HL-60 (cell line): ENCODE measurements around the gene PPM1E.

Source experiments
- DNase-seq, 2 experiments: peaks; one replicate each; pipeline ENCODE4 v3.0.0-alpha.2; 2010 to 2020; ENCODE audit warnings: low read depth in 1 of 2, low spot score in 1 of 2
- H3K27ac ChIP-seq: fragments of 250-450 bp; sonication (Bioruptor Pico); replicated peaks from 2 replicates; pipeline ENCODE4 v1.5.1; 2020; ENCODE audit warnings: mild to moderate bottlenecking, moderate library complexity
- H3K27me3 ChIP-seq: fragments of 250-450 bp; sonication (Bioruptor Pico); 2 replicates; pipeline ENCODE4 v1.5.1; 2021; ENCODE audit warnings: mild to moderate bottlenecking, moderate library complexity; ENCODE audit not compliant: insufficient read depth, poor library complexity, severe bottlenecking
- H3K4me3 ChIP-seq: replicated peaks from 2 replicates; pipeline ENCODE4 v1.5.1; 2011; ENCODE audit warnings: mild to moderate bottlenecking, control low read depth, low read length; ENCODE audit not compliant: insufficient read depth
- GABPA ChIP-seq: IDR thresholded peaks from 2 replicates; pipeline ENCODE4 v1.6.1; 2012; ENCODE audit warnings: low read depth
- POLR2AphosphoS5 ChIP-seq: IDR thresholded peaks from 2 replicates; pipeline ENCODE4 v1.6.1; 2012; ENCODE audit warnings: low read depth
- SPI1 ChIP-seq: IDR thresholded peaks from 2 replicates; pipeline ENCODE4 v1.6.1; 2012; ENCODE audit warnings: low read depth, mild to moderate bottlenecking, borderline replicate concordance
- TF ChIP-seq, protein P1 (sequence below): IDR thresholded peaks from one replicate; pipeline ENCODE4 v1.5.1; 2011; ENCODE audit warnings: low read length, control low read depth, inconsistent platforms; ENCODE audit not compliant: insufficient read depth
- TF ChIP-seq, protein P2 (sequence below): IDR thresholded peaks from 2 replicates; pipeline ENCODE4 v1.6.1; 2012; ENCODE audit warnings: low read depth; ENCODE audit not compliant: insufficient replicate concordance

The PPM1E gene

DNA sequence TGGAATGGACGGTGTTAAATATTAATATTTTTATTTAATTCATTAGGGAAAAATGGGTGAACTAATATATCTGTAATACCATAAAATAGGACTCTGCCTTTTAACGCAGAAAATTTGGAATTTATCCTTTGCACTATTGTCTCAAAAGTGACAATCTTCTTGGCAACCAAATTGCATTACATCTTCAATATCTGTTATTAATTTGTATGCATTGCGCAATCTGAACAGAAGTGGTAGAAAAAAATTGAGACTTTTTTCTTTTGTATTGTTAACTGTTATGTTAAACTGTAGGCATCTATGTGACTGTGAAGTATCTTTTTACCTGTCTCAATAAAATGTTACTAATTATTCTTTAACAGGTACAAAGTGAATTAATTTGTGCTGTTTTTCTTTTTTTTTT lies 55.6 kb downstream of the PPM1E start:
- TF ChIP-seq, protein P1, sequence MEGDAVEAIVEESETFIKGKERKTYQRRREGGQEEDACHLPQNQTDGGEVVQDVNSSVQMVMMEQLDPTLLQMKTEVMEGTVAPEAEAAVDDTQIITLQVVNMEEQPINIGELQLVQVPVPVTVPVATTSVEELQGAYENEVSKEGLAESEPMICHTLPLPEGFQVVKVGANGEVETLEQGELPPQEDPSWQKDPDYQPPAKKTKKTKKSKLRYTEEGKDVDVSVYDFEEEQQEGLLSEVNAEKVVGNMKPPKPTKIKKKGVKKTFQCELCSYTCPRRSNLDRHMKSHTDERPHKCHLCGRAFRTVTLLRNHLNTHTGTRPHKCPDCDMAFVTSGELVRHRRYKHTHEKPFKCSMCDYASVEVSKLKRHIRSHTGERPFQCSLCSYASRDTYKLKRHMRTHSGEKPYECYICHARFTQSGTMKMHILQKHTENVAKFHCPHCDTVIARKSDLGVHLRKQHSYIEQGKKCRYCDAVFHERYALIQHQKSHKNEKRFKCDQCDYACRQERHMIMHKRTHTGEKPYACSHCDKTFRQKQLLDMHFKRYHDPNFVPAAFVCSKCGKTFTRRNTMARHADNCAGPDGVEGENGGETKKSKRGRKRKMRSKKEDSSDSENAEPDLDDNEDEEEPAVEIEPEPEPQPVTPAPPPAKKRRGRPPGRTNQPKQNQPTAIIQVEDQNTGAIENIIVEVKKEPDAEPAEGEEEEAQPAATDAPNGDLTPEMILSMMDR = no peak
- TF ChIP-seq GABPA (no peak), SPI1 (no peak), POLR2AphosphoS5 (no peak)
- TF ChIP-seq, protein P2, sequence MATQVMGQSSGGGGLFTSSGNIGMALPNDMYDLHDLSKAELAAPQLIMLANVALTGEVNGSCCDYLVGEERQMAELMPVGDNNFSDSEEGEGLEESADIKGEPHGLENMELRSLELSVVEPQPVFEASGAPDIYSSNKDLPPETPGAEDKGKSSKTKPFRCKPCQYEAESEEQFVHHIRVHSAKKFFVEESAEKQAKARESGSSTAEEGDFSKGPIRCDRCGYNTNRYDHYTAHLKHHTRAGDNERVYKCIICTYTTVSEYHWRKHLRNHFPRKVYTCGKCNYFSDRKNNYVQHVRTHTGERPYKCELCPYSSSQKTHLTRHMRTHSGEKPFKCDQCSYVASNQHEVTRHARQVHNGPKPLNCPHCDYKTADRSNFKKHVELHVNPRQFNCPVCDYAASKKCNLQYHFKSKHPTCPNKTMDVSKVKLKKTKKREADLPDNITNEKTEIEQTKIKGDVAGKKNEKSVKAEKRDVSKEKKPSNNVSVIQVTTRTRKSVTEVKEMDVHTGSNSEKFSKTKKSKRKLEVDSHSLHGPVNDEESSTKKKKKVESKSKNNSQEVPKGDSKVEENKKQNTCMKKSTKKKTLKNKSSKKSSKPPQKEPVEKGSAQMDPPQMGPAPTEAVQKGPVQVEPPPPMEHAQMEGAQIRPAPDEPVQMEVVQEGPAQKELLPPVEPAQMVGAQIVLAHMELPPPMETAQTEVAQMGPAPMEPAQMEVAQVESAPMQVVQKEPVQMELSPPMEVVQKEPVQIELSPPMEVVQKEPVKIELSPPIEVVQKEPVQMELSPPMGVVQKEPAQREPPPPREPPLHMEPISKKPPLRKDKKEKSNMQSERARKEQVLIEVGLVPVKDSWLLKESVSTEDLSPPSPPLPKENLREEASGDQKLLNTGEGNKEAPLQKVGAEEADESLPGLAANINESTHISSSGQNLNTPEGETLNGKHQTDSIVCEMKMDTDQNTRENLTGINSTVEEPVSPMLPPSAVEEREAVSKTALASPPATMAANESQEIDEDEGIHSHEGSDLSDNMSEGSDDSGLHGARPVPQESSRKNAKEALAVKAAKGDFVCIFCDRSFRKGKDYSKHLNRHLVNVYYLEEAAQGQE = no peak
- Histone ChIP-seq H3K27me3 (no peaks in the 10 kb centered on the region), H3K4me3 (no peak overlapping the region), H3K27ac (no peak overlapping the region)
- no peak for DNase-seq

DNA sequence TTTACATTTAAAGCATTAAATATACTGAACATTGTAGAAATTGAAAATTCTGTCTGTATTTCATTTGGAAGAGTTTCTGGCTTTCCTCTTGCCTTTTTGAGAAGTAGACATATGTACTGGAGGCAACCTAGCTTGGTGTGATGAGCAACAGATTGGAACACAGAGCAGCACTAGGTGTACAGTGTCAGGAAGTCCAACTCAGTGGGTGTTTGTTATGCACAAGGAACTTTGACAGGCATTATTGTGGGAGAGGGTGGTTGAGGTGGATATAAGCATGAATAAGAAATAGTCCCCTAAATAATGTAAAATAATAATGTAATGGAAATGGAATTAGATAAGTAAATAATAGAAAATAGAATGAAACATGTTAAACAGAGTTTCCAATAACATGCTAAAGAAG lies 58.1 kb downstream of the PPM1E start:
- no peak for TF ChIP-seq POLR2AphosphoS5
- TF ChIP-seq, protein P2 = no peak
- TF ChIP-seq, protein P1 = no peak
- TF ChIP-seq GABPA = no peak
- TF ChIP-seq SPI1 = no peak
- H3K4me3 ChIP-seq = no peak overlapping the region
- no peak for DNase-seq
- no peaks in the 10 kb centered on the region for H3K27me3 ChIP-seq
- H3K27ac ChIP-seq = no peak overlapping the region

DNA sequence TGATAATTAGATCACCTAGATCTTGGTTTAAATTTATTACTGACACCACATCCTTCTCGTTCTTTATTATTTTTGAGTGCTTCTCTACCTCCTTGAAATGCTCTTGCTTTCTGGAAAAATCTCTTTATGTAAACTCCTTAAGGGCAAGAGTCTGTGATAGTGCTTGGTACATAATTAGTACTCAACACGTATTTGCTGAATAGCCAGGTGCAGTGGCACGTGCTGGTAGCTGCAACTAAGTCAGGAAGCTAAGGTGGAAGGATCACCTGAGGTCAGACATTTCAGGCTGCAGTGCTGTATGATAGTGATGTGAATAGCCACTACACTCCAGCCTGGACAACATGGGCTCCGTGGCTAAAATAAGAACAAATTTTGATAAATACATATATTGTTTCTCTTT lies 63.0 kb downstream of the PPM1E start:
- Histone ChIP-seq H3K4me3 (no peak overlapping the region), H3K27ac (no peak overlapping the region), H3K27me3 (no peaks in the 10 kb centered on the region)
- TF ChIP-seq GABPA = no peak
- TF ChIP-seq, protein P2 = no peak
- no peak for TF ChIP-seq SPI1
- no peak for TF ChIP-seq POLR2AphosphoS5
- TF ChIP-seq, protein P1 = no peak
- no peak for DNase-seq
